ENCODE data around the gene SRGAP1.

The SRGAP1 gene

GRCh38 chr12:63941166-63941800 lies 96.8 kb downstream of the SRGAP1 start:
- no peak for DNase-seq

GRCh38 chr12:63941879-63942278 lies 97.4 kb downstream of the SRGAP1 start:
- DNase-seq: no peak

- DNase-seq: no peak
Observed at GRCh38 chr12:63942464-63943241, 98.2 kb downstream of the SRGAP1 start.

GRCh38 chr12:63944034-63944579 lies 99.6 kb downstream of the SRGAP1 start:
- DNase-seq: no peak

- DNase-seq: no peak
Observed at GRCh38 chr12:63944586-63945228, 100.2 kb downstream of the SRGAP1 start.

- DNase-seq: no peak
Observed at GRCh38 chr12:63945777-63946176, 101.3 kb downstream of the SRGAP1 start.

- DNase-seq: no peak
Observed at GRCh38 chr12:63948211-63948610, 103.7 kb downstream of the SRGAP1 start.

- DNase-seq: no peak
Observed at GRCh38 chr12:63949902-63950301, 105.4 kb downstream of the SRGAP1 start.

GRCh38 chr12:63952995-63953394 lies 108.5 kb downstream of the SRGAP1 start:
- no peak for DNase-seq

GRCh38 chr12:63955831-63956666 lies 111.5 kb downstream of the SRGAP1 start:
- DNase-seq: peak; percentile 11 to 50

GRCh38 chr12:63957496-63957895 lies 113.0 kb downstream of the SRGAP1 start:
- no peak for DNase-seq

- DNase-seq: no peak
Observed at GRCh38 chr12:63958876-63959580, 114.5 kb downstream of the SRGAP1 start.

- no peak for DNase-seq
Observed at GRCh38 chr12:63961048-63961447, 116.5 kb downstream of the SRGAP1 start.

- DNase-seq: no peak
Observed at GRCh38 chr12:63961543-63961942, 117.0 kb downstream of the SRGAP1 start.

- no peak for DNase-seq
Observed at GRCh38 chr12:63963868-63964267, 119.4 kb downstream of the SRGAP1 start.

GRCh38 chr12:63964301-63964700 lies 119.8 kb downstream of the SRGAP1 start:
- no peak for DNase-seq

GRCh38 chr12:63965936-63966605 lies 121.6 kb downstream of the SRGAP1 start:
- DNase-seq: no peak

- no peak for DNase-seq
Observed at GRCh38 chr12:63966606-63966975, 122.1 kb downstream of the SRGAP1 start.

GRCh38 chr12:63967358-63968145 lies 123.1 kb downstream of the SRGAP1 start:
- DNase-seq: no peak

- DNase-seq: no peak
Observed at GRCh38 chr12:63968673-63969072, 124.2 kb downstream of the SRGAP1 start.

- DNase-seq: no peak
Observed at GRCh38 chr12:63976902-63977395, 132.4 kb downstream of the SRGAP1 start.
